H9 (cell line): ENCODE data around the gene PPP1R8. TPM values are rescaled to one million over a fixed set of nuclear protein-coding genes. Genes with fewer than 3 reads are reported as not detected.

Source experiments
- DNase-seq: peaks from one replicate; pipeline ENCODE4 v3.0.0-alpha.2; 2017
- H2AFZ ChIP-seq: one replicate; pipeline ENCODE4 v1.6.1; 2013; ENCODE audit warnings: mild to moderate bottlenecking, low read length, control low read depth, moderate library complexity
- H2AK5ac ChIP-seq: 2 replicates; pipeline ENCODE4 v1.6.1; 2013; ENCODE audit warnings: low read length, control low read depth, mixed read lengths; ENCODE audit not compliant: insufficient read length
- H2BK120ac ChIP-seq: one replicate; pipeline ENCODE4 v1.6.1; 2013; ENCODE audit warnings: low read depth, mild to moderate bottlenecking, low read length, control low read depth, inconsistent platforms; ENCODE audit not compliant: poor library complexity, severe bottlenecking
- H2BK12ac ChIP-seq: 2 replicates; pipeline ENCODE4 v1.6.1; 2013; ENCODE audit warnings: low read length, control low read depth, mixed read lengths, low read depth; ENCODE audit not compliant: insufficient read length
- H2BK15ac ChIP-seq: 2 replicates; pipeline ENCODE4 v1.6.1; 2013; ENCODE audit warnings: low read depth, low read length, control low read depth
- H2BK20ac ChIP-seq: one replicate; pipeline ENCODE4 v1.6.1; 2013; ENCODE audit warnings: low read depth, mild to moderate bottlenecking, low read length, control low read depth, inconsistent platforms; ENCODE audit not compliant: poor library complexity, severe bottlenecking
- H2BK5ac ChIP-seq: 2 replicates; pipeline ENCODE4 v1.6.1; 2013; ENCODE audit warnings: low read length, control low read depth, mixed read lengths; ENCODE audit not compliant: insufficient read length
- H3K14ac ChIP-seq: 2 replicates; pipeline ENCODE4 v1.6.1; 2013; ENCODE audit warnings: low read length, control low read depth; ENCODE audit not compliant: insufficient read depth
- H3K18ac ChIP-seq: 2 replicates; pipeline ENCODE4 v1.6.1; 2013; ENCODE audit warnings: low read depth, mild to moderate bottlenecking, mixed read lengths, low read length, control low read depth; ENCODE audit not compliant: insufficient read length
- H3K23ac ChIP-seq: 2 replicates; pipeline ENCODE4 v1.6.1; 2013; ENCODE audit warnings: low read length, control low read depth, mixed read lengths, low read depth; ENCODE audit not compliant: insufficient read length
- H3K23me2 ChIP-seq: 2 replicates; pipeline ENCODE4 v1.6.1; 2013; ENCODE audit warnings: low read depth, mild to moderate bottlenecking, mixed read lengths, low read length, control low read depth; ENCODE audit not compliant: insufficient read length, poor library complexity, severe bottlenecking
- H3K27ac ChIP-seq: 2 replicates; pipeline ENCODE4 v1.5.1; 2013; ENCODE audit warnings: low read length, control low read depth, mixed read lengths, low read depth; ENCODE audit not compliant: insufficient read length
- H3K27me3 ChIP-seq: 2 replicates; pipeline ENCODE4 v1.6.1; 2013; ENCODE audit warnings: low read length, control low read depth, inconsistent platforms; ENCODE audit not compliant: insufficient read depth
- H3K4ac ChIP-seq: 2 replicates; pipeline ENCODE4 v1.6.1; 2013; ENCODE audit warnings: low read depth, mild to moderate bottlenecking, control low read depth, inconsistent platforms, low read length, moderate library complexity
- H3K4me1 ChIP-seq: 2 replicates; pipeline ENCODE4 v1.6.1; 2013; ENCODE audit warnings: low read length, control low read depth, inconsistent platforms; ENCODE audit not compliant: insufficient read depth
- H3K4me2 ChIP-seq: 2 replicates; pipeline ENCODE4 v1.6.1; 2013; ENCODE audit warnings: low read length, control low read depth, mixed read lengths; ENCODE audit not compliant: insufficient read length, insufficient read depth
- H3K56ac ChIP-seq: 2 replicates; pipeline ENCODE4 v1.6.1; 2013; ENCODE audit warnings: low read depth, mild to moderate bottlenecking, mixed read lengths, low read length, control low read depth; ENCODE audit not compliant: insufficient read length
- H3K79me1 ChIP-seq: 2 replicates; pipeline ENCODE4 v1.6.1; 2013; ENCODE audit warnings: low read depth, mild to moderate bottlenecking, moderate library complexity, low read length, control low read depth, inconsistent platforms; ENCODE audit not compliant: insufficient read depth, poor library complexity, severe bottlenecking
- H3K79me2 ChIP-seq: 2 replicates; pipeline ENCODE4 v1.6.1; 2013; ENCODE audit warnings: low read length, control low read depth, inconsistent platforms; ENCODE audit not compliant: insufficient read depth
- H3K9ac ChIP-seq: 2 replicates; pipeline ENCODE4 v1.6.1; 2013; ENCODE audit warnings: low read length, control low read depth, mixed read lengths; ENCODE audit not compliant: insufficient read length; ENCODE audit errors: extremely low read depth
- H3K9me3 ChIP-seq: one replicate; pipeline ENCODE4 v1.6.1; 2013; ENCODE audit warnings: low read depth, low read length, inconsistent platforms; ENCODE audit not compliant: control insufficient read depth
- H3T11ph ChIP-seq: one replicate; pipeline ENCODE4 v1.6.1; 2013; ENCODE audit warnings: mild to moderate bottlenecking, low read length, control low read depth, inconsistent platforms
- H4K20me1 ChIP-seq: one replicate; pipeline ENCODE4 v1.6.1; 2013; ENCODE audit not compliant: control insufficient read depth, insufficient read length, insufficient read depth
- H4K5ac ChIP-seq: 2 replicates; pipeline ENCODE4 v1.6.1; 2013; ENCODE audit warnings: low read depth, mild to moderate bottlenecking, mixed read lengths, low read length, control low read depth; ENCODE audit not compliant: insufficient read length
- H4K8ac ChIP-seq: replicated peaks from 2 replicates; pipeline ENCODE4 v1.6.1; 2013; ENCODE audit warnings: low read length, control low read depth, mixed read lengths, low read depth; ENCODE audit not compliant: insufficient read length
- H4K91ac ChIP-seq: 2 replicates; pipeline ENCODE4 v1.6.1; 2013; ENCODE audit warnings: low read depth, mild to moderate bottlenecking, moderate library complexity, mixed read lengths, low read length, control low read depth; ENCODE audit not compliant: insufficient read length
- H3K27ac Mint-ChIP-seq, 3 experiments: 2 replicates in 2 of 3; 3 replicates in 1 of 3; pipeline ENCODE4 v1.8.0; 2020 to 2021; ENCODE audit warnings: mixed read lengths in 3 of 3, mild to moderate bottlenecking in 1 of 3, moderate library complexity in 1 of 3
- H3K27me3 Mint-ChIP-seq: 2 replicates; pipeline ENCODE4 v1.8.0; 2021; ENCODE audit warnings: low read depth, mild to moderate bottlenecking, moderate library complexity, mixed read lengths
- H3K36me3 Mint-ChIP-seq, 3 experiments: 2 replicates in 2 of 3; 3 replicates in 1 of 3; pipeline ENCODE4 v1.8.0; 2020 to 2021; ENCODE audit warnings: low read depth in 3 of 3, mixed read lengths in 3 of 3; ENCODE audit not compliant: insufficient read depth in 1 of 3
- H3K4me1 Mint-ChIP-seq, 2 experiments: 2 replicates each; pipeline ENCODE4 v1.8.0; 2020; ENCODE audit warnings: mixed read lengths in 2 of 2
- H3K4me3 Mint-ChIP-seq, 2 experiments: 2 replicates in 1 of 2; 3 replicates in 1 of 2; pipeline ENCODE4 v1.8.0; 2020 to 2021; ENCODE audit warnings: mild to moderate bottlenecking in 2 of 2, mixed read lengths in 2 of 2, moderate library complexity in 1 of 2
- H3K9me3 Mint-ChIP-seq, 2 experiments: 2 replicates in 1 of 2; 3 replicates in 1 of 2; pipeline ENCODE4 v1.8.0; 2020; ENCODE audit warnings: mild to moderate bottlenecking in 2 of 2, mixed read lengths in 2 of 2, moderate library complexity in 1 of 2
- WGBS: extraction: QIAGEN DNeasy Blood & Tissue Kit; methylation state at CpG from one replicate; pipeline ENCODE4 v1.1.7; 2013; ENCODE audit warnings: missing lambda C conversion rate, low lambda C conversion rate, mixed read lengths; ENCODE audit not compliant: insufficient read length; ENCODE audit errors: extremely low coverage; 5-methylcytosine and 5-hydroxymethylcytosine counted together
- total RNA-seq: library from RNA; stranded (reverse); gene quantifications from 2 replicates; pipeline ENCODE4 v1.2.1, GENCODE V29; 2021
- TF ChIP-seq, protein P1 (sequence below): fragments of 200-600 bp; sonication (generic); conservative IDR thresholded peaks from 3 replicates; pipeline ENCODE4 v1.8.0; 2021; ENCODE audit warnings: antibody characterized with exemption, mild to moderate bottlenecking

Gene PPP1R8
- total RNA-seq, 1 experiment from 2014 or later, result 58.8 TPM

DNA sequence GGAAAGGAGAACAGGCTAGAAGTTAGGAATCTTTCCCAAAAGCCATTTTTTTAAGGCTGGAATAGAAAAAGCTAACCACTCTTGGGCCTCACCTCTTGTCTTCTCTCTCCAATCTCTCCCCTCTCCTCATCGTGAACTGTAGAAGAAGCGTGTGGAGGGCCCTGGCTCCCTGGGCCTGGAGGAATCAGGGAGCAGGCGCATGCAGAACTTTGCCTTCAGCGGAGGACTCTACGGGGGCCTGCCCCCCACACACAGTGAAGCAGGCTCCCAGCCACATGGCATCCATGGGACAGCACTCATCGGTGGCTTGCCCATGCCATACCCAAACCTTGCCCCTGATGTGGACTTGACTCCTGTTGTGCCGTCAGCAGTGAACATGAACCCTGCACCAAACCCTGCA is 19.4 kb downstream of the PPP1R8 start:
- no peak overlapping the region for H3K27ac Mint-ChIP-seq
- Histone ChIP-seq H3K27ac (no peak overlapping the region), H3K4me2 (no peak overlapping the region), H4K8ac (no peak overlapping the region), H3K9me3 (peaks cover 8% of the 10 kb centered on the region), H2BK15ac (no peak overlapping the region), H2BK12ac (no peak overlapping the region), H3K4ac (no peak overlapping the region), H4K91ac (no peak overlapping the region), H3K14ac (no peak overlapping the region), H3T11ph (no peak overlapping the region), H4K20me1 (no peaks in the 10 kb centered on the region), H2AK5ac (no peak overlapping the region), H2BK120ac (no peak overlapping the region), H2BK20ac (no peak overlapping the region), H3K18ac (no peak overlapping the region), H4K5ac (no peak overlapping the region), H3K79me1 (no peaks in the 10 kb centered on the region), H3K4me1 (no peaks in the 10 kb centered on the region), H3K9ac (no peak overlapping the region), H3K23me2 (no peaks in the 10 kb centered on the region), H3K23ac (no peak overlapping the region), H3K27me3 (no peaks in the 10 kb centered on the region), H2BK5ac (no peak overlapping the region), H2AFZ (no peak overlapping the region), H3K56ac (no peak overlapping the region), H3K79me2 (no peaks in the 10 kb centered on the region)
- H3K36me3 Mint-ChIP-seq, result peaks cover 58 to 72% (median 67%) of the 10 kb centered on the region in 3 experiments
- H3K4me3 Mint-ChIP-seq, result no peak overlapping the region
- no peaks in the 10 kb centered on the region for H3K4me1 Mint-ChIP-seq
- H3K9me3 Mint-ChIP-seq, result peaks cover 6 to 11% of the 10 kb centered on the region in 2 experiments; a peak in 4 of 5 replicates
- no CpG with 5 or more reads among the region's 7 CpGs for WGBS
- H3K27me3 Mint-ChIP-seq, result no peaks in the 10 kb centered on the region
- TF ChIP-seq, protein P1, sequence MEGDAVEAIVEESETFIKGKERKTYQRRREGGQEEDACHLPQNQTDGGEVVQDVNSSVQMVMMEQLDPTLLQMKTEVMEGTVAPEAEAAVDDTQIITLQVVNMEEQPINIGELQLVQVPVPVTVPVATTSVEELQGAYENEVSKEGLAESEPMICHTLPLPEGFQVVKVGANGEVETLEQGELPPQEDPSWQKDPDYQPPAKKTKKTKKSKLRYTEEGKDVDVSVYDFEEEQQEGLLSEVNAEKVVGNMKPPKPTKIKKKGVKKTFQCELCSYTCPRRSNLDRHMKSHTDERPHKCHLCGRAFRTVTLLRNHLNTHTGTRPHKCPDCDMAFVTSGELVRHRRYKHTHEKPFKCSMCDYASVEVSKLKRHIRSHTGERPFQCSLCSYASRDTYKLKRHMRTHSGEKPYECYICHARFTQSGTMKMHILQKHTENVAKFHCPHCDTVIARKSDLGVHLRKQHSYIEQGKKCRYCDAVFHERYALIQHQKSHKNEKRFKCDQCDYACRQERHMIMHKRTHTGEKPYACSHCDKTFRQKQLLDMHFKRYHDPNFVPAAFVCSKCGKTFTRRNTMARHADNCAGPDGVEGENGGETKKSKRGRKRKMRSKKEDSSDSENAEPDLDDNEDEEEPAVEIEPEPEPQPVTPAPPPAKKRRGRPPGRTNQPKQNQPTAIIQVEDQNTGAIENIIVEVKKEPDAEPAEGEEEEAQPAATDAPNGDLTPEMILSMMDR, result no peak
- no peak for DNase-seq
